D721Med (cell line): ENCODE results near the gene DUS2.

Experiments
- DNase-seq: peaks from one replicate; pipeline ENCODE4 v3.0.0; 2011; ENCODE audit warnings: low spot score; ENCODE audit not compliant: insufficient read length
- FAIRE-seq: peaks from 2 replicates; lab custom pipeline; 2011; peaks lifted over from hg19 to GRCh38; lab: Jason Lieb, UNC
- CTCF ChIP-seq: IDR thresholded peaks from 2 replicates; pipeline ENCODE4 v1.5.1; 2012; ENCODE audit warnings: mild to moderate bottlenecking, control low read depth; ENCODE audit not compliant: insufficient read depth; ENCODE audit errors: missing control alignments

DUS2 gene

GRCh38 chr16:68126395-68126794 is 103.3 kb downstream of the DUS2 start:
- no peak for FAIRE-seq
- TF ChIP-seq CTCF: no peak
- no peak for DNase-seq

- no peak for DNase-seq
- no peak for FAIRE-seq
- TF ChIP-seq CTCF: no peak
Measured at GRCh38 chr16:68128577-68129305, 105.7 kb downstream of the DUS2 start.
